ENCODE data around the gene CCDC17.

DNA sequence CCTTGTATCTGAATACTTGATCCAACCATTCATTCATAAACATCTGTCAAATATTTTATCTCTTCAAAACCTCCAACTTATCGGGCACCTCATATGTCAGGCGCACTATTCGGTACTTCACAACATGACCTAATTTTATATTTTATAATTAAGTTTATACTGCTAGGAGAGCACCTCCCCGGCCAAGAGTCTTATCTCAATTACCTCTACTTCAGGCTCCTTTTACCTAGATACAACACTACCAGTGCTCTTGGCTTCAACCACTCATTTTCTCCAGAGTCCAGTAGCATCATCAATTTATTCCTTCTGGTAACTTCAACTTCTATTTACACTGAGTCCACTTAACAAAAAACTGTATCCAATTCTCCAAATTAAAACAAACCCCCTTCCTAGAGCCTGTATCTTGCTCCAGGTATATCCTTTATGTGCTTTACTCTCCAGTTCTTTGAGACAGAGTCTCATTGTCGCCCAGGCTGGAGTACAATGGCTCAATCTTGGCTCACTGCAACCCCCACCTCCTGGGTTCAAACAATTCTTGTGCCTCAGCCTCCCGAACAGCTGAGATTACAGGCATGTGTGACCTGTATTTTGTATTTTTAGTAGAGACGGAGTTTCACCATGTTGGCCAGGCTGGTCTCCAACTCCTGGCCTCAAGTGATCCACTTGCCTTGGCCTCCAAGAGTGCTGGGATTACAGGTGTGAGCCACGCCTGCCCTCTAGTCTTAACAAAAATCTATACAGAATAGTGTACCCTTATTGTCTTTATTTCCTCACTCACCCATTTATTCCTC lies 43.7 kb upstream of the CCDC17 start:
- TF ChIP-seq, protein P1, sequence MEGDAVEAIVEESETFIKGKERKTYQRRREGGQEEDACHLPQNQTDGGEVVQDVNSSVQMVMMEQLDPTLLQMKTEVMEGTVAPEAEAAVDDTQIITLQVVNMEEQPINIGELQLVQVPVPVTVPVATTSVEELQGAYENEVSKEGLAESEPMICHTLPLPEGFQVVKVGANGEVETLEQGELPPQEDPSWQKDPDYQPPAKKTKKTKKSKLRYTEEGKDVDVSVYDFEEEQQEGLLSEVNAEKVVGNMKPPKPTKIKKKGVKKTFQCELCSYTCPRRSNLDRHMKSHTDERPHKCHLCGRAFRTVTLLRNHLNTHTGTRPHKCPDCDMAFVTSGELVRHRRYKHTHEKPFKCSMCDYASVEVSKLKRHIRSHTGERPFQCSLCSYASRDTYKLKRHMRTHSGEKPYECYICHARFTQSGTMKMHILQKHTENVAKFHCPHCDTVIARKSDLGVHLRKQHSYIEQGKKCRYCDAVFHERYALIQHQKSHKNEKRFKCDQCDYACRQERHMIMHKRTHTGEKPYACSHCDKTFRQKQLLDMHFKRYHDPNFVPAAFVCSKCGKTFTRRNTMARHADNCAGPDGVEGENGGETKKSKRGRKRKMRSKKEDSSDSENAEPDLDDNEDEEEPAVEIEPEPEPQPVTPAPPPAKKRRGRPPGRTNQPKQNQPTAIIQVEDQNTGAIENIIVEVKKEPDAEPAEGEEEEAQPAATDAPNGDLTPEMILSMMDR (IDR thresholded peaks at IDR 0.05), result no peak
- TF ChIP-seq POLR2AphosphoS5 (IDR thresholded peaks at IDR 0.05; ENCODE audit: low read depth, low read length), result no peak
